HG03378 (cell line): ENCODE data around the gene CPSF4.

Experiments used
- ATAC-seq: cut with Tn5 transposase; IDR thresholded peaks from one replicate; pipeline ENCODE4 v1.9.1; 2021; ENCODE audit warnings: mild to moderate bottlenecking, moderate library complexity; ENCODE audit not compliant: unreplicated experiment

Gene CPSF4

DNA sequence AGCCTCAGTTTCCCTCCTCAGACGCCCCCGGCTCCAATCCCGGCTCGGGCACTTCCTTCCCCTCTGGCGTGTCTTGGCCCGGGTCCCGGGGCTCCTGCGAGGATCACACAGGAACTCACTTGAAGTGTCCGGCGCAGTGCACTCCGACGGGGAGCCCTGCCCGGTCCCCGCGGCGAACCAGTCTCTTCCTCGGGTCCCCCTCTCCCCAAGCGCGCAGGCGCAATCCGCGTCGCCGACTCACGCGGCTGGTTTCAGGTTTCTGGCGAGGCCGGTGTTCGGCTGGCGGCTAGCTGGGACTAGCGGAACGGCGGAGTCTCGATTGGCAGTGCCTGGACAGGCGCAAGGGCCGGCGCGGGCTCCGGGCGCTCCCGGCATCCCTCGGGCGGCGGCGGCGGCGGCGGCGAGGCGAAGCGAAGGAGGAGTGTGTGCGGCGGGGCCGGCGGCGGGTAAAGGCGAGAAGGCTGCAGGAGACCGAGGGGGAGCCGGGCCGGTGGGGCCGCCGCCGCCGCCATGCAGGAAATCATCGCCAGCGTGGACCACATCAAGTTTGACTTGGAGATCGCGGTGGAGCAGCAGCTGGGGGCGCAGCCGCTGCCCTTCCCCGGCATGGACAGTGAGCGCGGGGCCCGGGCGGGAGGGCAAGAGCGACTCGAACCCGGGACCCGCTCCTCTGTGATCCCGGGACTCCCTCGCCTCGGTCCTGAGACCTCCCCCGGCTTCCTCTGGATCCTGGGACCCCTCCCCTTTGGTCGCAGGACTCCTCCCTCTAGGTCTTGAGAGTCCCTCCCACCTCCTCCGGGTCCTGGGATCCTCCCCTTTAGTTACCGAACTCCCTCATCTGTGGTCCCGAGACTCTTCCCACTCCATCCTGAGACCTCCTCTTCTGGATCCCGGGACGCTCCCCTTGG, at the start of gene CPSF4, which contains the start of gene PTCD1:
TSS of gene CPSF4 (plus strand) at position 371 of the 908 bp plus-strand sequence. CDS start at position 511, 140 bp downstream.
TSS of gene PTCD1 (minus strand) at position 226 of the 908 bp plus-strand sequence. CDS start 3,556 bp downstream, outside the sequence.
- ATAC-seq, result peak; percentile 87

DNA sequence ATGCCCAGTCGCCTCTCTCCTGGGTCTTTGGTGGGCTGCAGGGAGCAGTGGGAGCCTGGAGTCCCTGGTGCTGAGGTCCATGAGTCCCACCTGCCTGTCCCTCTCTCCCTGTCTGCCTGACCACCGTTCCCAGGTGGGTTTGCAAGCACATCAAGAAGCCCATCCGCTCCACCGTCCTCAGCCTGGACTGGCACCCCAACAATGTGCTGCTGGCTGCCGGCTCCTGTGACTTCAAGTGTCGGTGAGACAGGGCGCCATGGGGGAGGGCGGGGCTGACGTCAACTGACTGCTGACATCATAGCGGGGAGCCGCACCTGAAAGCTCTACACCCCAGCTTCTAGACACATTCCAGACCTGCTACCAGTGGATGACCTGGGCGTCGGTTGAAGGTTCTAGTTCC, 49.0 kb upstream of the CPSF4 start:
- ATAC-seq, result no peak

DNA sequence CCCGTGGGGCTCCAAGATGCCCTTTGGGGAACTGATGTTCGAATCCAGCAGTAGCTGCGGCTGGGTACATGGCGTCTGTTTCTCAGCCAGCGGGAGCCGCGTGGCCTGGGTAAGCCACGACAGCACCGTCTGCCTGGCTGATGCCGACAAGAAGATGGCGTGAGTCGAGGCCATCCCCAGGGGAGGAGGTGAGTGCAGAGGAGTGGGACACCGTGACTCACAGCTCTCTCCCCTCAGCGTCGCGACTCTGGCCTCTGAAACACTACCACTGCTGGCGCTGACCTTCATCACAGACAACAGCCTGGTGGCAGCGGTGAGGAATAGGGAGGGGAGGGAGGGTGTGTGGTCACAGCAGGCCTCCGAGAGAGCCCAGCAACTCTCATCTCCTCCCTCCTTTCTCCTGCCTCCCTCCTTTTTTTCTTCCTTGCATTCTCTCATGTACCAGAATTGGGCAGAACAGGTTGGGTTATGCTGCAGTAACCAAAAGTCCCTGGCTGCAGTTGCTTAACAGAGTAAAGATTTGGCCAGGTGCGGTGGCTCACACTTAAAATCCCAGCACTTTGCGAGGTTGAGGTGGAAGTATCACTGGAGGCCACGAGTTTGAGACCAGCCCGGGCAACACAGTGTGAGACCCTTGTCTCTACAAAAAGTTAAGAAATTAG, 47.7 kb upstream of the CPSF4 start:
- ATAC-seq, result no peak

DNA sequence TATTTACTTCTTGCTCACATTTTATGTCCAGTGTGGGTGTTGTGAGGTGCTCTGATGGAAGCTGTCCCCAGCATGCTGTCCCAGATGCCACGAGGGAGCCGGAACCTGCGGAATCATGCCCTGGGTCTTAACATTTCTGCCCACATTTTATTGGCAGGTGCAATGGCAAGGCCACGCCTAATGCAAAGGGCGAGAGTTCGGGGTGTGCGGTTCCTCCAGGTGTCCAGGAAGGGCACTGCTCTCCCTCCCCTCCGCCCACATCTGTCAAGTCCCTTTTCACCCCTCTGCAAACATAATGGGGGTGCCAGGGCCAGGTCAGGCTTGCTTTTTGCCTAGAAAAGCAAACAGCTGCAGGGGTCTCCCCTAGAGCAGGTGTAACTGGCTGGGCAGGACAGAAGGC, 46.7 kb upstream of the CPSF4 start:
- no peak for ATAC-seq

DNA sequence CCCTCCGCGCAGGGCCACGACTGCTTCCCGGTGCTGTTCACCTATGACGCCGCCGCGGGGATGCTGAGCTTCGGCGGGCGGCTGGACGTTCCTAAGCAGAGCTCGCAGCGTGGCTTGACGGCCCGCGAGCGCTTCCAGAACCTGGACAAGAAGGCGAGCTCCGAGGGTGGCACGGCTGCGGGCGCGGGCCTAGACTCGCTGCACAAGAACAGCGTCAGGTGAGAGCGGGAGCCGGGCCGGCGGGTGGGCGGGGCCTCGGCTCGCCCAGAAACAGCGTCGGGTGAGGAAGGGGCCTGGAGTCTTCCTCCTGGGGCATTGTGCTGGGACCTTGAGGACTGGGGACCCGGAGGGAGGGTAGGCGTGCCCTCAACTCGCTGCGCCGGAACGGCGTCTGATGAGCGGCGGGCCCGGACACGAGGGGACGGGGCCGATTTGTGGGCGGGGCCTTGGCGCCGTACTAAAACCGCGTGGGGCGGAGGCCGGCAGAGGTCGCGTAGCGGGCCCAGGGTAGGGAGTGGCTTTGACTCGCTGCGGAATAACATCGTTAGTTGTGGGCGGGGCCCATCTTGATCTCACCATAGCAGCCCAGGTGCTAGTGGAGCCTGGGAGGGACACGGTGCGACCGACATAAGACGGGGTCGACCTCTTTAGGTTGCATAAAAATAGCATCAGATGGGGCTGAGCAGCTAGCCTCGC, 45.9 kb upstream of the CPSF4 start:
- no peak for ATAC-seq

DNA sequence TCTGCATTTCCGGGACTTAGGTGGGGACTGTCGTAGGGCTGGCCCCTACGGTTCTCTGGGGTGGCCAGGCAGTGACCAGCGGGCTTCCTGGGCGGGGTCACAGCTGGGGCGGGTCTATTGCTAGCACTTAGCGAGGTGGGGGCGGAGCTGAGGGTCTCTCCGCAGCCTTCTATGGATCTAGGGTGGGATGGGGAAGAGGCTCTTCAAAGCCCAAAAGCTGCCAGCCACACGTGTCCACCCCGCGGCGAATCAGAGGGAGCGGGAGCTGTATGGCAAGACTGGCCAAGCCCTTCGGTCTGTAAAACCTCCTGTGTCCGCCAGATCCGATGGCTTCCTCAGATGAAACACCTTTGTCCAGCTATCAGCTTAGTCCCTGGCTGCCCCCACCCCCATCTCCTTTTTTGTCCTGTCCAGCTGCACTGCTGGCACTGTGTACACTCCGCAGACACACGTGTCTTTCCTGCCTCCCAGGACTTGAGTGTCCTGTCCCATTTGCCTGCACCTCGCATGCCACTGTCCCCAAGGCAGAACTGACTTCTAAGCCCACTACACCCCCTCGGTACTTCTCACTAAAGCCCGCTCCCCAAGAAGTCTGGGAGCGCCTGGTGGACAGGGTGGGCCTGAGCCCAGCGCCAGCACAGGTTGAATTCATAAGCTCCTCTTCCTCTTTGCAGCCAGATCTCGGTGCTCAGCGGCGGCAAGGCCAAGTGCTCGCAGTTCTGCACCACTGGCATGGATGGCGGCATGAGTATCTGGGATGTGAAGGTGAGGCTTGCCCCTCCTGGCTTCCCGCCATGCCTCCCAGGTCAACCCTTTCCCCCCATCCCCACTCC, 45.2 kb upstream of the CPSF4 start:
- ATAC-seq, result no peak

DNA sequence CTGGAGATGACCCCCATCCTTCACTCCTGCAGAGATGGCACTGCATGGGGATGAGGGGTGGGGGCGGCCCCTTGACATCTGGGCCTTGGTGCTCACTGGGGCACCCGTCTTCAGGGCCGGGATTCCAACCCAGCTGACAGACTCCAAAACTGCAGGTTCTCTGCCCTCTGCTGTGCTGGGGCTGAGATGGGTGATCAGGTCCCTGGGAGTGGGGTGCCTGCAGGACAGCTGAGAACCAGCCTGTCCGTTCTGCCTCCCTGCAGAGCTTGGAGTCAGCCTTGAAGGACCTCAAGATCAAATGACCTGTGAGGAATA, 44.6 kb upstream of the CPSF4 start:
- ATAC-seq, result no peak

DNA sequence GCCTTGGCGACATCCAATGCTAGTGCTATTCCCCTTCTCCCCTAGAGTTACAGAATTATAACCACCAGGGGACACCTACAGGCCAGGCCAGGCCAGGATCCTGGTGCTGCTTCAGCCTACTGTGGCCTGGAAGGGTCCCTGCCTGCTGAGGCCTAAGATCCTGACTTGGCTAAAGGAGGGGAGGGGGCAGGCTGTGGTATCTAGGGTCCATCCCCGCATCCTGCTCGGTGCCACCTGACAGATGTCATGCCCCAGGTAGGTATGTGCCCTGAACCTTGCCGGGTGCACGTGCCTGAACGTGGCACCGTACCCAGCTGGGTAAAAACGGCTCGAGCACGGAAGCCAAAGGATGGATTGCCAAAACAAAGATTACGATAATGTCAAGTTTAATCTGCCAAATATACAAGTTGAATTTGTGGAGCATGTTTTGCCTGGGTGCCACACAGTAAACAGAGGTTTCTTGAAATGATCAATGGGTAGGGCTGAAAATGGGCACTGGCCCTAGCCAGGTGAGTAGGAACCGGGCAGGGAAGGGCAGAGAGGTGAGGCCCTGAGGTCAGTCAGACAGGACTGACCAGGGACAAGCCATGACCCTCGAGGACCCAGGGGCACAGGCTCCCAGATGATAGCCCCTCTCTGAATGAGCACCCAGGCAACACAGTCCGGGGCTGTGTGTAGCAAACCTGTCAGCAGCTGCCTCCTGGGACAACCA, 43.0 kb upstream of the CPSF4 start:
- no peak for ATAC-seq

DNA sequence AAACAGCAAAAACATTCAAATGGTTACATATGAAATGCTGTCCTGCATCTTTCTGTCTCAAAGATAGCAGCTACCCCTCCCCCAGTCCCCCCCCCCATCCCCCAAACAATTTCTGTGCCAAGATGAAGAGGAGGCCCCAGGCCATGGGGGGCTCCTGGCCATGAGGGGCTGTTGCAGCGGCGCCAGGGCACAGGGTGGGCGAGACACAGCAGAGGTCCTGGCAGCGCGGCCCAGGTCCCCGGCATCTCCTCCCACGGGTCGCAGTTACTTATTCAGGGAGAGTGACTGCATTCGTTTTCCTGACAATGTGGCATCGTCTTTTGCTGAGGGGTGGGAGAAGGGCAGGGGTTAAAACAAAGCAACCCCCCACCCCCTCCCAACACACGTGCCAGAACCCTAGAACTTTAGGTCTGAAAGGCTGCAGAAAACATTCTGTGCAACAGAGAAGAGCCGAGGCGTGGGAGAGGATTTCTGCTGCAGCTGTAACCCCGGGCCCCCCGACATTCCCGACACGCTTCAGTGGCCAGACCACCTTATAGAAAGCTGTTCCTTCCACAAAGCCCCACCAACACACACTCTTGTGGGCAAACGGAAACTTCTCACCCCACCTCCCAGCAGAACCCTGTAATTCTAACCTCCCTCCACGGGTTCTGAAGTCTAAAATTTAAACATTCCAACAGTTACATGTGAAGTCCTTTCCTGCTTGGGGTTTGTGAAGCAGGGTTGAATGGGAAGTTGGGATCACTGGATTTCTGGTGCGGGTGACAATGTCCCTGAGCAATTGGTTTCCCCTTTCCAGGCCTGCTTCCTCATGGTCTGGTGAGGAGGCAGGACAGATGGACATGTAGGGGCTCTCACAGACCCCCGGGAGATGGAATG, 42.1 kb upstream of the CPSF4 start:
- no peak for ATAC-seq

DNA sequence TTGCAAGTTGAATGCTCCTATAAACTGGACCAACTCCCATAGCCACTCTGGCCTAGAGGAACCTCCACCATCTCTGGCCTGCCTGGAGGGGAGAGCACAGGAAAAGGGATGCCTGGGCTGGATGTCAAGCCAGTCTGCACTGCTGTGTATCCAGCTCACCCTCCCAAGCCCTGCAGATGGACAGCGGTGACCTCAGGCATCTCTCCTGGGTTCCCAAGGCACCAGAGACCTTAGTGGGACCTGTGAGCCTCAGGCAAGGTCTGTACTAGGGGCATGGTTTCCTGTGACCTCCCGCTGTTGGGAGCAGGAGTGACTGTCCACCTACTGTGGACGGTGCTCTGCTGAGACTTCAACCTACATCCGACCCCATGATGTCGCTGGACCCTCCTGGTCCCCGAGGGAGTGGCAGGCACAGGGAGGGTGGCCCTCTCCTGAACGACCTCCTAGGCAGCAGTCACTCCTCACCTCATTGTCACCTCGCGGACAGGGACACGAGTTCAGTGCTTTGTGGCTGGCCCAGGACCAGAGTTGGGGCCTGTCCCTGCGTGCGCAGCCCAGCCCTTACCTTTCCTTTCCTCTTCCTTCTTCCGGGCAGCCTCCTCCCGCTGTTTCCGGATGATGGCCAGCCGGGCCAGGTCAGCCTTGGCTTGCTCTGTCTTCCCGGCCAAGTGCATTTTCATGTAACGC, 41.3 kb upstream of the CPSF4 start:
- no peak for ATAC-seq

DNA sequence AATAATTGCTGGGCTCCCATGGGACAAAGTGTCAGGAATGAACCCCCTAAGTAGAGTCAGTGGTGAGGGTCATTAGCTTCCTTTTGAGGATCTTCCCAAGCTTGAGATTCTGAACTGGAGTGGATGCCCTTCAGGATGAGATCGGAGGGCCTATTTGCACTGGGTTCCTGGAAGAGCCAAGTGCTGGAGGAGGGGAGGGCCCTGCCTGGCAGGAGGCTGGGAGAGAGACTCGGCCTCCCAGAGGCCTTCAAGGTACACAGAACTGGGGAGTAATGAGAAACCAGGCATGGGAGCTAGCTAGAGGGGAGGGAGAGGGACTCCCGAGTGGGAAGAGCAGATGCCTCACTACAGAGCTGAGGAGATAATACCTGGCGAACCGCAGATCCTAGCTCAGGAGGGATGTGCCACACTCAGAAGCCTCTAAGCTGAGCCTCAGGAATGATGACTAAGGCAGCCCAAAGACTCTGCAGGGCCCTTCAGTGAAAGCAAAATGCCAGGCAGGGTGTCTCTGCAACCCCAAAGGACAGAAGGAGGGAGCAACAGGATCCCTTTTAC, 39.8 kb upstream of the CPSF4 start:
- ATAC-seq, result no peak

DNA sequence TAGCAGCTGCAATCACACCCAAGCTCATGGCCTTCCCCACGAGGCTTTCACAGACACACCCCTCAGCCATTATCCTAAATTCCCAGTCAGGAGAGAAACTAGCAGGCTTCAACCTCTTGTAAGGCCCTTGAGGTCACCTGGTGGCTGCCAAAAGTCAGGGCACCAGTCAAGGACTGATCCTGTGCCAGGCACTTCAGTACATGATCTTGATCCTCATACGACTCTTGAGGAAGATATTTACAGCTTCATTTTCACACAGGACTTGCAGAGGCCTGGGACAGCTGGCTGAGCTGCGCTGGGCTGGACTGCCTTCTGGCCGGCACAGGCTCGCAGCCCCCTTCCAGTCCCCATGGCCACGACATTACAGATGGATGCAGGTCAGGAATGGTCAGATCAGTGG, 39.1 kb upstream of the CPSF4 start:
- no peak for ATAC-seq

DNA sequence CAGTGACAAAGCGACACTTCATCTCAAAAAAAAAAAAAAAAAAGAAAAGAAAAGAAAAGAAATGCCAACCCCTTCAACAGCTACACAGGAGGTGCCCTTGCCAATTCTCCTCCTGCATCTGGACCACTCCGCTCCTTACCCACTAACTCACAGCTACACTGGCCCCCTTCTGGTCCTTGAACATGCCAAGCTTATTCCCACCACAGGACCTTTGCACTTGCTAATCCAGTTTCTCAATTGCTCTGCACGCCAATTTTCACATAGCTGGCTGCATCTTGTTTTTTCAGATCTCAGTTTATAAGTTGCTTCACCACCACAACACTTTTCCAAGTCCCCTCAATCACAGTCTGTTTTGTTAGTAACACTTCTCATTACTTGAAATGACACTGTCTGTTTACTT, 35.9 kb upstream of the CPSF4 start:
- no peak for ATAC-seq

DNA sequence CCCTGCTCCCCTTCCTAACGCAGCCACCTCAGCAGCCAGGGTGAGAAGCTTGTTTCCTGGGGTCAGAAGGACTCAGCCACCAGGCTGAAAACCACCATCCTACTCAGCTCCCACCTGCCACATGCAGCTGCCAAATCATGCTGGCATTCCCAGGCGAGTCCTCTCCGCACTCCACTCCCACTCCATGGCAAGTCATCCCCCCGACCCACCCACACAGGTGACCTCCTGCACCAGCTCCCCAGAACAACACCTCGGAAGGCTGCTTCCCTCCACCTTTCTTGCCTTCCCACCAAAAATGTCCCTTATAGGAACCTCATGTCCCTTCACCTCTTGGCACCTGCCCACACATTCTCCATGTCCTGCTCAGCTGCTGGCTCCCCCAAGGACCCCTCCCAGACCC, 35.0 kb upstream of the CPSF4 start:
- ATAC-seq, result no peak

DNA sequence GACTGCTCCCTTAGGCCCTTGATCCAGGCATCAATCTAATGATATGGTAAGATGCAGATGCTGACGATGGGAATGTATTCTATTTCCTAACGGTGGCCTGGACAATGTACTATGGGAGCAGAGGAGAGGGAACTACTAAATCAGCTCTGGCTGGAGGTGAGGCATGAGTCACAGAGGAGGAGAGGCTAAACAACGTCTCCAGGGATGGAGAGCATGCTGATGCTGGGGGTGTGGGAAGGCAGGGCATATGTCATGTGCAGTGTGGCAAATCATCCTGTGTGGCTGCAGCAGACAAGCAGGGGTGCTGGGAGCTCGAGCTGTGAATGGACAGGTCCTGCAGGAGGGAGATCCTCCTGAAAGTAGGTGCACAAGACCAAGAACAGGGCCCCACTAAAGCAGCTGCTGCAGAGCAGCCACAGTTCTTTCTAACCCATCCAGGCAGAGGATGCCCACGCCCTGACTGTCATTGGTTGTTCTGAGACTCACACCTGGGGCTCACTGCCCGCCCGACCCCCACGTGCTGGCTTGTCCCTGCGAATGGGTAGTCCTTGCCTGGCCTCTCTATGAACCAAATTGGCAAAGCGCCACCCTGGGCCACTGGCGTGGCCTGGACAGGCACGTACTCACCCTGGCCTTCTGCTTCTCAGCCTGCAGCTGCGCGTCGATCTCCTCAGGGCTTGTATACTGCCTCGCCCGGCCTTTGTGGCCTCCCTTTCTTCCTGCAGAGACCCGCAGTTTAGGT, 34.3 kb upstream of the CPSF4 start:
- ATAC-seq, result no peak

DNA sequence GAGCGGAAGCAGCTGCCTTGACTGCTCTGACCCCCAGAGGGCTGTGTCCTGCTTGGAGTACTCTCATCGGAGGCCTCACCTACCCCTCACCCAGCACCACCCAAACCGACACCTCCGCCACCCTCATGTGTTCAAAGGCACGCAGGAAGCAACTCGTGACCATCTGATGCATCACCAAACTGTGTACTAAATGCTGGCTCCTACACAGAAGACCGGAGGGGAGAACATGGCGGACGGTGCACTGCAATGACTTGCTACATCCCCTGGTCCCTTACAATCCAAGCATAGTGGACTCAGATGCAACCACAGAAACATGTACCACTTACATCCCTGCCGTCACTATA, 33.8 kb upstream of the CPSF4 start:
- ATAC-seq, result no peak

DNA sequence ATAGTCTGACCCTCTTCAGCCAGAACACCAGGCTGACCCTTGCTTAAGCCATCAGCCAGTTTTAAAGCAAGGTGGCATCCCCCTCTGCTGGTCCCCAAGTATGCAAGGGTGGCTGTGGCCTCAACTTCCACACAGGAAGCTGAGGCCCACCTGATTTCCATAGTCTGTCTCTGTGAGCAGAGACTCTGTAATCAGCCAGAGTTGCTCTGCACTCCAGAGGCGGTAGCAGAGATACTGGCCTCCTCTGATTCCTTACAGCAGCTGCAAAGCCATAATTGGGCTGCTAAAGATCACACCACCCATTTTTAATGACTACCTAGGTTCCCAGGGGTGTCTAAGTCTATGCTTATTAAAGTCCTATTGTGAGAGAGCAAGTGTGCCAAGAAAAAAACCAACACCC, 32.2 kb upstream of the CPSF4 start:
- no peak for ATAC-seq

DNA sequence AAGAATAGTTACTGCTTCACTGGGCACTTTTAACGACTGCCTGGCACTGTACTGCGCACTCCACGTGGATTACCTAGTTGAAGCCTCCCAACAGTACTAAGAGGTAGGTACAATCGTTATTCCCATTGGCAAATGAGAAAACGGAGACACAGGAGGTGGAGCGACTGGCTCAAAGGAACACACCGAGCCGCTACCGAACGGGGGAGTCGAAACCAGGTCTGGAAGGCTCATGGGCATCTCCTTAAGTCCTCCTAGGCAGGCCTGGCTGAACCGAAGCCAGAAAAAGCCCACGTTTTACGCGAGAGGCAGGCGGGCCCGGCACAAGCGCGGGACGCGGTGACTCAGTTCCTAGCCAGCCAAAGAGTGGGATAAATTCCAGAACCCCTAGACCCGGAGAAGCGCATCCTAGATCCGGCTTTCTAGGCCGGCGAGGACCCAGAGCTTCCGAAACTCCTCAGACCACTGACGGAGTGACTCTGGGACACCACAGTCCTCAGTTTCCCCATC, 30.8 kb upstream of the CPSF4 start:
- no peak for ATAC-seq
